GM19238 (cell line): ENCODE measurements around the gene MYO18A.
A peak's percentile ranks its signal among the peaks of the same experiment; 100 is the strongest.

Experiments
- DNase-seq: peaks from one replicate; pipeline ENCODE4 v3.0.0; 2011; ENCODE audit warnings: low spot score; ENCODE audit not compliant: insufficient read length

The MYO18A gene

GRCh38 chr17:29165800-29166506, 14.2 kb downstream of the MYO18A start:
- DNase-seq, result no peak

GRCh38 chr17:29165261-29165660, 14.9 kb downstream of the MYO18A start:
- no peak for DNase-seq

- DNase-seq, result no peak
Observed at GRCh38 chr17:29163563-29163962, 16.6 kb downstream of the MYO18A start.

- no peak for DNase-seq
Observed at GRCh38 chr17:29162909-29163341, 17.3 kb downstream of the MYO18A start.

GRCh38 chr17:29162082-29162908, 17.9 kb downstream of the MYO18A start:
- no peak for DNase-seq

GRCh38 chr17:29160253-29160652, 19.9 kb downstream of the MYO18A start:
- no peak for DNase-seq

- no peak for DNase-seq
Observed at GRCh38 chr17:29159306-29159860, 20.8 kb downstream of the MYO18A start.

GRCh38 chr17:29158488-29159275, 21.5 kb downstream of the MYO18A start:
- DNase-seq, result no peak

GRCh38 chr17:29158096-29158487, 22.1 kb downstream of the MYO18A start:
- DNase-seq, result no peak

GRCh38 chr17:29157310-29157709, 22.9 kb downstream of the MYO18A start:
- DNase-seq, result no peak

- no peak for DNase-seq
Observed at GRCh38 chr17:29156781-29157180, 23.4 kb downstream of the MYO18A start.

- DNase-seq, result no peak
Observed at GRCh38 chr17:29155966-29156338, 24.2 kb downstream of the MYO18A start.

GRCh38 chr17:29155227-29155965, 24.8 kb downstream of the MYO18A start:
- DNase-seq, result no peak

GRCh38 chr17:29154516-29155226, 25.5 kb downstream of the MYO18A start:
- DNase-seq, result no peak

GRCh38 chr17:29151567-29151966, 28.6 kb downstream of the MYO18A start:
- DNase-seq, result no peak

GRCh38 chr17:29150161-29150560, 30.0 kb downstream of the MYO18A start:
- DNase-seq, result no peak

- DNase-seq, result no peak
Observed at GRCh38 chr17:29149431-29150064, 30.6 kb downstream of the MYO18A start.

GRCh38 chr17:29148790-29149430, 31.3 kb downstream of the MYO18A start:
- peak; percentile 87 for DNase-seq

- DNase-seq, result no peak
Observed at GRCh38 chr17:29148257-29148789, 31.9 kb downstream of the MYO18A start.
